H9 (cell line): Measurements from ENCODE around the gene TBC1D8. TPM values are rescaled to one million over a fixed set of nuclear protein-coding genes. Genes with fewer than 3 reads are reported as not detected.

Experiments used
- DNase-seq: peaks from one replicate; pipeline ENCODE4 v3.0.0-alpha.2; 2017
- H2AFZ ChIP-seq: one replicate; pipeline ENCODE4 v1.6.1; 2013; ENCODE audit warnings: mild to moderate bottlenecking, low read length, control low read depth, moderate library complexity
- H2AK5ac ChIP-seq: 2 replicates; pipeline ENCODE4 v1.6.1; 2013; ENCODE audit warnings: low read length, control low read depth, mixed read lengths; ENCODE audit not compliant: insufficient read length
- H2BK120ac ChIP-seq: one replicate; pipeline ENCODE4 v1.6.1; 2013; ENCODE audit warnings: low read depth, mild to moderate bottlenecking, low read length, control low read depth, inconsistent platforms; ENCODE audit not compliant: poor library complexity, severe bottlenecking
- H2BK12ac ChIP-seq: 2 replicates; pipeline ENCODE4 v1.6.1; 2013; ENCODE audit warnings: low read length, control low read depth, mixed read lengths, low read depth; ENCODE audit not compliant: insufficient read length
- H2BK15ac ChIP-seq: 2 replicates; pipeline ENCODE4 v1.6.1; 2013; ENCODE audit warnings: low read depth, low read length, control low read depth
- H2BK20ac ChIP-seq: one replicate; pipeline ENCODE4 v1.6.1; 2013; ENCODE audit warnings: low read depth, mild to moderate bottlenecking, low read length, control low read depth, inconsistent platforms; ENCODE audit not compliant: poor library complexity, severe bottlenecking
- H2BK5ac ChIP-seq: 2 replicates; pipeline ENCODE4 v1.6.1; 2013; ENCODE audit warnings: low read length, control low read depth, mixed read lengths; ENCODE audit not compliant: insufficient read length
- H3K14ac ChIP-seq: 2 replicates; pipeline ENCODE4 v1.6.1; 2013; ENCODE audit warnings: low read length, control low read depth; ENCODE audit not compliant: insufficient read depth
- H3K18ac ChIP-seq: 2 replicates; pipeline ENCODE4 v1.6.1; 2013; ENCODE audit warnings: low read depth, mild to moderate bottlenecking, mixed read lengths, low read length, control low read depth; ENCODE audit not compliant: insufficient read length
- H3K23ac ChIP-seq: 2 replicates; pipeline ENCODE4 v1.6.1; 2013; ENCODE audit warnings: low read length, control low read depth, mixed read lengths, low read depth; ENCODE audit not compliant: insufficient read length
- H3K23me2 ChIP-seq: 2 replicates; pipeline ENCODE4 v1.6.1; 2013; ENCODE audit warnings: low read depth, mild to moderate bottlenecking, mixed read lengths, low read length, control low read depth; ENCODE audit not compliant: insufficient read length, poor library complexity, severe bottlenecking
- H3K27ac ChIP-seq: 2 replicates; pipeline ENCODE4 v1.5.1; 2013; ENCODE audit warnings: low read length, control low read depth, mixed read lengths, low read depth; ENCODE audit not compliant: insufficient read length
- H3K27me3 ChIP-seq: 2 replicates; pipeline ENCODE4 v1.6.1; 2013; ENCODE audit warnings: low read length, control low read depth, inconsistent platforms; ENCODE audit not compliant: insufficient read depth
- H3K4ac ChIP-seq: 2 replicates; pipeline ENCODE4 v1.6.1; 2013; ENCODE audit warnings: low read depth, mild to moderate bottlenecking, control low read depth, inconsistent platforms, low read length, moderate library complexity
- H3K4me1 ChIP-seq: 2 replicates; pipeline ENCODE4 v1.6.1; 2013; ENCODE audit warnings: low read length, control low read depth, inconsistent platforms; ENCODE audit not compliant: insufficient read depth
- H3K4me2 ChIP-seq: 2 replicates; pipeline ENCODE4 v1.6.1; 2013; ENCODE audit warnings: low read length, control low read depth, mixed read lengths; ENCODE audit not compliant: insufficient read length, insufficient read depth
- H3K56ac ChIP-seq: 2 replicates; pipeline ENCODE4 v1.6.1; 2013; ENCODE audit warnings: low read depth, mild to moderate bottlenecking, mixed read lengths, low read length, control low read depth; ENCODE audit not compliant: insufficient read length
- H3K79me1 ChIP-seq: 2 replicates; pipeline ENCODE4 v1.6.1; 2013; ENCODE audit warnings: low read depth, mild to moderate bottlenecking, moderate library complexity, low read length, control low read depth, inconsistent platforms; ENCODE audit not compliant: insufficient read depth, poor library complexity, severe bottlenecking
- H3K79me2 ChIP-seq: 2 replicates; pipeline ENCODE4 v1.6.1; 2013; ENCODE audit warnings: low read length, control low read depth, inconsistent platforms; ENCODE audit not compliant: insufficient read depth
- H3K9ac ChIP-seq: 2 replicates; pipeline ENCODE4 v1.6.1; 2013; ENCODE audit warnings: low read length, control low read depth, mixed read lengths; ENCODE audit not compliant: insufficient read length; ENCODE audit errors: extremely low read depth
- H3K9me3 ChIP-seq: one replicate; pipeline ENCODE4 v1.6.1; 2013; ENCODE audit warnings: low read depth, low read length, inconsistent platforms; ENCODE audit not compliant: control insufficient read depth
- H3T11ph ChIP-seq: one replicate; pipeline ENCODE4 v1.6.1; 2013; ENCODE audit warnings: mild to moderate bottlenecking, low read length, control low read depth, inconsistent platforms
- H4K20me1 ChIP-seq: one replicate; pipeline ENCODE4 v1.6.1; 2013; ENCODE audit not compliant: control insufficient read depth, insufficient read length, insufficient read depth
- H4K5ac ChIP-seq: 2 replicates; pipeline ENCODE4 v1.6.1; 2013; ENCODE audit warnings: low read depth, mild to moderate bottlenecking, mixed read lengths, low read length, control low read depth; ENCODE audit not compliant: insufficient read length
- H4K8ac ChIP-seq: replicated peaks from 2 replicates; pipeline ENCODE4 v1.6.1; 2013; ENCODE audit warnings: low read length, control low read depth, mixed read lengths, low read depth; ENCODE audit not compliant: insufficient read length
- H4K91ac ChIP-seq: 2 replicates; pipeline ENCODE4 v1.6.1; 2013; ENCODE audit warnings: low read depth, mild to moderate bottlenecking, moderate library complexity, mixed read lengths, low read length, control low read depth; ENCODE audit not compliant: insufficient read length
- H3K27ac Mint-ChIP-seq, 3 experiments: 2 replicates in 2 of 3; 3 replicates in 1 of 3; pipeline ENCODE4 v1.8.0; 2020 to 2021; ENCODE audit warnings: mixed read lengths in 3 of 3, mild to moderate bottlenecking in 1 of 3, moderate library complexity in 1 of 3
- H3K27me3 Mint-ChIP-seq: 2 replicates; pipeline ENCODE4 v1.8.0; 2021; ENCODE audit warnings: low read depth, mild to moderate bottlenecking, moderate library complexity, mixed read lengths
- H3K36me3 Mint-ChIP-seq, 3 experiments: 2 replicates in 2 of 3; 3 replicates in 1 of 3; pipeline ENCODE4 v1.8.0; 2020 to 2021; ENCODE audit warnings: low read depth in 3 of 3, mixed read lengths in 3 of 3; ENCODE audit not compliant: insufficient read depth in 1 of 3
- H3K4me1 Mint-ChIP-seq, 2 experiments: 2 replicates each; pipeline ENCODE4 v1.8.0; 2020; ENCODE audit warnings: mixed read lengths in 2 of 2
- H3K4me3 Mint-ChIP-seq, 2 experiments: 2 replicates in 1 of 2; 3 replicates in 1 of 2; pipeline ENCODE4 v1.8.0; 2020 to 2021; ENCODE audit warnings: mild to moderate bottlenecking in 2 of 2, mixed read lengths in 2 of 2, moderate library complexity in 1 of 2
- H3K9me3 Mint-ChIP-seq, 2 experiments: 2 replicates in 1 of 2; 3 replicates in 1 of 2; pipeline ENCODE4 v1.8.0; 2020; ENCODE audit warnings: mild to moderate bottlenecking in 2 of 2, mixed read lengths in 2 of 2, moderate library complexity in 1 of 2
- WGBS: extraction: QIAGEN DNeasy Blood & Tissue Kit; methylation state at CpG from one replicate; pipeline ENCODE4 v1.1.7; 2013; ENCODE audit warnings: missing lambda C conversion rate, low lambda C conversion rate, mixed read lengths; ENCODE audit not compliant: insufficient read length; ENCODE audit errors: extremely low coverage; 5-methylcytosine and 5-hydroxymethylcytosine counted together
- total RNA-seq: library from RNA; stranded (reverse); gene quantifications from 2 replicates; pipeline ENCODE4 v1.2.1, GENCODE V29; 2021
- TF ChIP-seq, protein P1 (sequence below): fragments of 200-600 bp; sonication (generic); conservative IDR thresholded peaks from 3 replicates; pipeline ENCODE4 v1.8.0; 2021; ENCODE audit warnings: antibody characterized with exemption, mild to moderate bottlenecking

The TBC1D8 gene
- total RNA-seq, 1 experiment from 2014 or later, result 16.6 TPM

DNA sequence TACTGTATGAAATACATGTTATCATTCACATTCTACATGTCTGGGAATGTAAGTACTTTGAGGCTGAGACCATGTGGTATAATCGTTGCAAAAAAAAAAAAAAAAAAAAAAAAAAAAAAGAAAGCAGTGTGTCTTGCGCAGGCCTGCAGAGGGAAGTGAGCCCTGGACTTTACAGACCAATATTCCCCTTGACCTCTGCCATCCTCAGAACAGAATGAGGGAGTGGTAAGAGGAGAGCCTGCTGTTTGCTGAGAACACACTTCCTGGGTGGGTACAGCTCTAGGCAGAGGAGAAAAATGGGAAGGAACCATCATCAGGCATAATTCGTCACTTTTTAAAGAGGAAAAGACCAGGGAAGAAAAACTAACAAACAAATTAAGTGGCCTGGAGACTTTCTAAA lies 28.8 kb upstream of the TBC1D8 start:
- H3K4me2 ChIP-seq, result no peak overlapping the region
- no peak overlapping the region for H2BK5ac ChIP-seq
- no peak overlapping the region for H3K56ac ChIP-seq
- TF ChIP-seq, protein P1, sequence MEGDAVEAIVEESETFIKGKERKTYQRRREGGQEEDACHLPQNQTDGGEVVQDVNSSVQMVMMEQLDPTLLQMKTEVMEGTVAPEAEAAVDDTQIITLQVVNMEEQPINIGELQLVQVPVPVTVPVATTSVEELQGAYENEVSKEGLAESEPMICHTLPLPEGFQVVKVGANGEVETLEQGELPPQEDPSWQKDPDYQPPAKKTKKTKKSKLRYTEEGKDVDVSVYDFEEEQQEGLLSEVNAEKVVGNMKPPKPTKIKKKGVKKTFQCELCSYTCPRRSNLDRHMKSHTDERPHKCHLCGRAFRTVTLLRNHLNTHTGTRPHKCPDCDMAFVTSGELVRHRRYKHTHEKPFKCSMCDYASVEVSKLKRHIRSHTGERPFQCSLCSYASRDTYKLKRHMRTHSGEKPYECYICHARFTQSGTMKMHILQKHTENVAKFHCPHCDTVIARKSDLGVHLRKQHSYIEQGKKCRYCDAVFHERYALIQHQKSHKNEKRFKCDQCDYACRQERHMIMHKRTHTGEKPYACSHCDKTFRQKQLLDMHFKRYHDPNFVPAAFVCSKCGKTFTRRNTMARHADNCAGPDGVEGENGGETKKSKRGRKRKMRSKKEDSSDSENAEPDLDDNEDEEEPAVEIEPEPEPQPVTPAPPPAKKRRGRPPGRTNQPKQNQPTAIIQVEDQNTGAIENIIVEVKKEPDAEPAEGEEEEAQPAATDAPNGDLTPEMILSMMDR, result no peak
- no peaks in the 10 kb centered on the region for H3K36me3 Mint-ChIP-seq
- H3K4me1 ChIP-seq, result no peaks in the 10 kb centered on the region
- H4K91ac ChIP-seq, result no peak overlapping the region
- no peak overlapping the region for H3K14ac ChIP-seq
- H3K18ac ChIP-seq, result no peak overlapping the region
- peaks cover 2% of the 10 kb centered on the region in 2 experiments; a peak in 3 of 4 replicates for H3K4me1 Mint-ChIP-seq
- no peaks in the 10 kb centered on the region for H4K20me1 ChIP-seq
- H3T11ph ChIP-seq, result no peak overlapping the region
- DNase-seq, result no peak
- H2BK15ac ChIP-seq, result no peak overlapping the region
- no peaks in the 10 kb centered on the region for H3K27me3 ChIP-seq
- no peak overlapping the region for H3K4me3 Mint-ChIP-seq
- H3K79me2 ChIP-seq, result no peaks in the 10 kb centered on the region
- H3K27ac ChIP-seq, result no peak overlapping the region
- H2BK12ac ChIP-seq, result no peak overlapping the region
- no peak overlapping the region for H2AFZ ChIP-seq
- no peak overlapping the region for H2BK120ac ChIP-seq
- no peak overlapping the region for H4K8ac ChIP-seq
- H3K4ac ChIP-seq, result no peak overlapping the region
- H2AK5ac ChIP-seq, result no peak overlapping the region
- peaks cover 3 to 4% of the 10 kb centered on the region in 2 experiments; a peak in 2 of 5 replicates for H3K9me3 Mint-ChIP-seq
- no peak overlapping the region for H3K9ac ChIP-seq
- no peaks in the 10 kb centered on the region for H3K9me3 ChIP-seq
- no peaks in the 10 kb centered on the region for H3K79me1 ChIP-seq
- H2BK20ac ChIP-seq, result no peak overlapping the region
- no peak overlapping the region for H3K27ac Mint-ChIP-seq
- H3K23ac ChIP-seq, result no peak overlapping the region
- no CpG with 5 or more reads among the region's 3 CpGs for WGBS
- H4K5ac ChIP-seq, result no peak overlapping the region
- no peaks in the 10 kb centered on the region; the same call in 1 of the 2 replicates for H3K27me3 Mint-ChIP-seq
- H3K23me2 ChIP-seq, result no peaks in the 10 kb centered on the region
